Measurements from ENCODE around the gene CDYL2. TPM values are rescaled to one million over a fixed set of nuclear protein-coding genes. Genes with fewer than 3 reads are reported as not detected.

CDYL2 gene
- total RNA-seq, 6 experiments from 2014 or later: 15.4 to 22.5 (median 20.6) TPM

GRCh38 chr16:80802902-80803301 is 1.5 kb downstream of the CDYL2 start:
- no peak for DNase-seq
- no peaks in the 10 kb centered on the region for H3K9me3 Mint-ChIP-seq
- TF ChIP-seq, protein P1, sequence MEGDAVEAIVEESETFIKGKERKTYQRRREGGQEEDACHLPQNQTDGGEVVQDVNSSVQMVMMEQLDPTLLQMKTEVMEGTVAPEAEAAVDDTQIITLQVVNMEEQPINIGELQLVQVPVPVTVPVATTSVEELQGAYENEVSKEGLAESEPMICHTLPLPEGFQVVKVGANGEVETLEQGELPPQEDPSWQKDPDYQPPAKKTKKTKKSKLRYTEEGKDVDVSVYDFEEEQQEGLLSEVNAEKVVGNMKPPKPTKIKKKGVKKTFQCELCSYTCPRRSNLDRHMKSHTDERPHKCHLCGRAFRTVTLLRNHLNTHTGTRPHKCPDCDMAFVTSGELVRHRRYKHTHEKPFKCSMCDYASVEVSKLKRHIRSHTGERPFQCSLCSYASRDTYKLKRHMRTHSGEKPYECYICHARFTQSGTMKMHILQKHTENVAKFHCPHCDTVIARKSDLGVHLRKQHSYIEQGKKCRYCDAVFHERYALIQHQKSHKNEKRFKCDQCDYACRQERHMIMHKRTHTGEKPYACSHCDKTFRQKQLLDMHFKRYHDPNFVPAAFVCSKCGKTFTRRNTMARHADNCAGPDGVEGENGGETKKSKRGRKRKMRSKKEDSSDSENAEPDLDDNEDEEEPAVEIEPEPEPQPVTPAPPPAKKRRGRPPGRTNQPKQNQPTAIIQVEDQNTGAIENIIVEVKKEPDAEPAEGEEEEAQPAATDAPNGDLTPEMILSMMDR (IDR thresholded peaks at IDR 0.05): no peak
- H3K4me1 Mint-ChIP-seq (ENCODE audit: low read depth): peaks cover 30% of the 10 kb centered on the region
- no peak overlapping the region for H3K27ac Mint-ChIP-seq
- H3K27me3 Mint-ChIP-seq (ENCODE audit: insufficient read depth): no peaks in the 10 kb centered on the region
- H3K4me3 Mint-ChIP-seq: peak overlapping the region; percentile 71
- peaks cover 12% of the 10 kb centered on the region for H3K36me3 Mint-ChIP-seq (ENCODE audit: low read depth)

GRCh38 chr16:80802138-80802537 is 2.3 kb downstream of the CDYL2 start:
- Mint-ChIP-seq H3K9me3 (no peaks in the 10 kb centered on the region), H3K36me3 (ENCODE audit: low read depth) (peaks cover 12% of the 10 kb centered on the region), H3K4me3 (peak overlapping the region; percentile 19), H3K4me1 (ENCODE audit: low read depth) (peaks cover 28% of the 10 kb centered on the region), H3K27ac (no peak overlapping the region), H3K27me3 (ENCODE audit: insufficient read depth) (no peaks in the 10 kb centered on the region)
- DNase-seq: no peak
- TF ChIP-seq, protein P1 (IDR thresholded peaks at IDR 0.05): no peak

DNA sequence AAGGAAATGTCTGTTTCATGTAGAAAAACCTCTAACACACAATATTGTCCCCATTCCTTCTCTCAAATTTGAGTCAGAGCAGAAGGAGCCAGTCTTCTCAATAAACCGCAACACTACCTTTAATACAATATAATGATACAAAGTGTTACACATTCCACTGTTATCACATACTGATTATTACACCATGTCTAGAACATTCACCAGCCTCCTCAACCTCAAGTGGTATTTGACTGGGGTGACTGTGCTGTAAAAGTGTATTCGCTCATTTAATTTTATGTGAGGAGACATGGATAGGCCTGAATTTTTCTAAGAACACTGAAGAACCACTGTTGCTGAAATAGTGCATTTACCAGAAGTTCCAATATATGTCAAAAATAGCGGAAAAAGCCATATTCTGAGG is 10.3 kb downstream of the CDYL2 start:
- H3K27ac Mint-ChIP-seq: no peak overlapping the region
- no peak for DNase-seq
- no peaks in the 10 kb centered on the region for H3K9me3 Mint-ChIP-seq
- no peak overlapping the region for H3K4me3 Mint-ChIP-seq
- H3K4me1 Mint-ChIP-seq (ENCODE audit: low read depth): peaks cover 14% of the 10 kb centered on the region
- no peaks in the 10 kb centered on the region for H3K27me3 Mint-ChIP-seq (ENCODE audit: insufficient read depth)
- TF ChIP-seq, protein P1 (IDR thresholded peaks at IDR 0.05): no peak
- no peaks in the 10 kb centered on the region for H3K36me3 Mint-ChIP-seq (ENCODE audit: low read depth)

- no peak overlapping the region for H3K4me3 Mint-ChIP-seq
- H3K4me1 Mint-ChIP-seq (ENCODE audit: low read depth): peaks cover 27% of the 10 kb centered on the region
- no peak for DNase-seq
- H3K27ac Mint-ChIP-seq: no peak overlapping the region
- H3K9me3 Mint-ChIP-seq: no peaks in the 10 kb centered on the region
- TF ChIP-seq, protein P1 (IDR thresholded peaks at IDR 0.05): no peak
- no peaks in the 10 kb centered on the region for H3K36me3 Mint-ChIP-seq (ENCODE audit: low read depth)
- H3K27me3 Mint-ChIP-seq (ENCODE audit: insufficient read depth): no peaks in the 10 kb centered on the region
Observed at GRCh38 chr16:80792031-80792430, 12.4 kb downstream of the CDYL2 start.

DNA sequence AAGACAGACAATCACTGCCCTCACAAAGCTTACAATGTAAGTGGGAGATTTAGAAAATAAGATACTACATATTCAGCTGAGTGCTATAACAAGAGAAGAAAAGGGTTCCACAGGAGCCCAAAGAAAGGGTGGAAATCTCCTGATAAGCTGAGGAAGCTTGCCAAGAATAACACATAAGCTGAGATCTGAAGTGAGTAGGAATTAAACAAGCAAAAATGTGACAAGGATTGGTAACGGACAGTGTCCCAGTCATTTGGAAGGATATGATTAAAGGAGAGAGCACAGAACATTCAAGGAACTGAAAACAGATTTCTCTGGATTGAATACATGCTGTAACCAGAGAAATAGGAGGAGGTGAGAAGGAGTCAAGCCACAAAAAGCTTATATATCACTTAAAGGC is 13.0 kb downstream of the CDYL2 start:
- H3K36me3 Mint-ChIP-seq (ENCODE audit: low read depth): peaks cover under 1% of the 10 kb centered on the region; the same call in 1 of the 2 replicates
- no peak overlapping the region for H3K27ac Mint-ChIP-seq
- H3K4me1 Mint-ChIP-seq (ENCODE audit: low read depth): peaks cover 25% of the 10 kb centered on the region

More for the DNA sequence above, 13.0 kb downstream of the CDYL2 start:
- H3K27me3 Mint-ChIP-seq (ENCODE audit: insufficient read depth): no peaks in the 10 kb centered on the region
- H3K9me3 Mint-ChIP-seq: peaks cover under 1% of the 10 kb centered on the region; the same call in 1 of the 2 replicates
- DNase-seq: no peak
- H3K4me3 Mint-ChIP-seq: no peak overlapping the region
- TF ChIP-seq, protein P1 (IDR thresholded peaks at IDR 0.05): no peak

Measured in HFFc6 (cell line).